ENCODE results near the gene CDK16.

DNA sequence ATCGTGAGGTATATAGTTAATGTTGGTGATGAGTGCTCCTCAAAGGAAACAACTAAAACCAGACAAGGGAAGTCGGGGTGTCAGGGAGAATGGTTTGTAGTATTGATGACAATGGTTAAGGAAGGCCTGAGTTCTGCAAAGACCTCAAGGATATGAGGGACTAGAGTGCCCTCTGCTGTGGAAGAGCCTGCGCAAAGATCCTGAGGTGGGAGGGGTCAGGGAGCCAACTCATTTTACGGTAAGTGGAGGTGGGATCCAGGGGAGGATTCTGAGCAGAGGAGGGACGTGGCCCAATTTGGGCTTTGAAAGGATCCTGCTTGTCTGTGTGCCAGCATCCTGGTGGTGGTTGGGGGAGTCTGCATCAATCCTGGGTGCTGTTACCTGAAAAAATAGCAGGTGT is 13.5 kb upstream of the CDK16 start:
- TF ChIP-seq, protein P1, sequence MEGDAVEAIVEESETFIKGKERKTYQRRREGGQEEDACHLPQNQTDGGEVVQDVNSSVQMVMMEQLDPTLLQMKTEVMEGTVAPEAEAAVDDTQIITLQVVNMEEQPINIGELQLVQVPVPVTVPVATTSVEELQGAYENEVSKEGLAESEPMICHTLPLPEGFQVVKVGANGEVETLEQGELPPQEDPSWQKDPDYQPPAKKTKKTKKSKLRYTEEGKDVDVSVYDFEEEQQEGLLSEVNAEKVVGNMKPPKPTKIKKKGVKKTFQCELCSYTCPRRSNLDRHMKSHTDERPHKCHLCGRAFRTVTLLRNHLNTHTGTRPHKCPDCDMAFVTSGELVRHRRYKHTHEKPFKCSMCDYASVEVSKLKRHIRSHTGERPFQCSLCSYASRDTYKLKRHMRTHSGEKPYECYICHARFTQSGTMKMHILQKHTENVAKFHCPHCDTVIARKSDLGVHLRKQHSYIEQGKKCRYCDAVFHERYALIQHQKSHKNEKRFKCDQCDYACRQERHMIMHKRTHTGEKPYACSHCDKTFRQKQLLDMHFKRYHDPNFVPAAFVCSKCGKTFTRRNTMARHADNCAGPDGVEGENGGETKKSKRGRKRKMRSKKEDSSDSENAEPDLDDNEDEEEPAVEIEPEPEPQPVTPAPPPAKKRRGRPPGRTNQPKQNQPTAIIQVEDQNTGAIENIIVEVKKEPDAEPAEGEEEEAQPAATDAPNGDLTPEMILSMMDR (IDR thresholded peaks at IDR 0.05 in 8 of 11, conservative IDR thresholded peaks at IDR 0.05 in 3 of 11): no peak
- no peak for TF ChIP-seq POLR2A (IDR thresholded peaks at IDR 0.05)
- TF ChIP-seq POLR2AphosphoS5 (IDR thresholded peaks at IDR 0.05): no peak
